ENCODE results near the gene NSUN3. TPM values are rescaled to one million over a fixed set of nuclear protein-coding genes. Genes with fewer than 3 reads are reported as not detected.
"Not testable (repeated sequence)": the region's sequence is repeated elsewhere in the genome, so short reads cannot be mapped to it uniquely, and the experiment has no call there.

Gene NSUN3
- total and polyA plus RNA-seq, 9 donors, result 7.1 to 14.9 (median 11.7) TPM

DNA sequence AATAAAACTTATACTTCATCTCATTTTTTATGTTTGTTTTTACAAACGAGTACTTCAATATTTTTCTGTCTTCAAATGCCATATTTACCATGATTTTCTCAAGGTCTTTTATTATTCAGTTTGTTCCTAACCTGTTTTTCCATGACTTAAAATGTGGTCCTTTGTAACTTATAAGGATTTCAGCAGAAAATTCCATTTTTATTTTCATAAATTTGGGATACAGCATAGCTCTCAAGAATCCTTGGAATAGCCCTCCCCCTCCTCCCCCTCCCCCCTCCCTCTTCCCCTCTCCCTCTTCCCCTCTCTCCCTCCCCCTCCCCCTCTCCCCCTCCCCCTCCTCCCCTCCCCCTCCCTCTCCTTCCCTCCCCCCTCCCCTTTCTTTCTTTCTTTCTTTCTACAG, 19.6 kb upstream of the NSUN3 start:
- 66 to 73% (median 70%) methylated on average over 1 of the region's 1 CpG for WGBS, 3 donors
- Histone ChIP-seq H3K4me1 (ENCODE audit: insufficient read depth) (no peaks in the 10 kb centered on the region), H3K27me3 (no peaks in the 10 kb centered on the region), H3K27ac (no peak overlapping the region), H3K4me3 (no peak overlapping the region), H3K9me3 (no peaks in the 10 kb centered on the region), H3K36me3 (no peaks in the 10 kb centered on the region)
- intact Hi-C loops (cut with DNase I), result no loop called here
- TF ChIP-seq, protein P1, sequence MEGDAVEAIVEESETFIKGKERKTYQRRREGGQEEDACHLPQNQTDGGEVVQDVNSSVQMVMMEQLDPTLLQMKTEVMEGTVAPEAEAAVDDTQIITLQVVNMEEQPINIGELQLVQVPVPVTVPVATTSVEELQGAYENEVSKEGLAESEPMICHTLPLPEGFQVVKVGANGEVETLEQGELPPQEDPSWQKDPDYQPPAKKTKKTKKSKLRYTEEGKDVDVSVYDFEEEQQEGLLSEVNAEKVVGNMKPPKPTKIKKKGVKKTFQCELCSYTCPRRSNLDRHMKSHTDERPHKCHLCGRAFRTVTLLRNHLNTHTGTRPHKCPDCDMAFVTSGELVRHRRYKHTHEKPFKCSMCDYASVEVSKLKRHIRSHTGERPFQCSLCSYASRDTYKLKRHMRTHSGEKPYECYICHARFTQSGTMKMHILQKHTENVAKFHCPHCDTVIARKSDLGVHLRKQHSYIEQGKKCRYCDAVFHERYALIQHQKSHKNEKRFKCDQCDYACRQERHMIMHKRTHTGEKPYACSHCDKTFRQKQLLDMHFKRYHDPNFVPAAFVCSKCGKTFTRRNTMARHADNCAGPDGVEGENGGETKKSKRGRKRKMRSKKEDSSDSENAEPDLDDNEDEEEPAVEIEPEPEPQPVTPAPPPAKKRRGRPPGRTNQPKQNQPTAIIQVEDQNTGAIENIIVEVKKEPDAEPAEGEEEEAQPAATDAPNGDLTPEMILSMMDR (IDR thresholded peaks at IDR 0.05), result no peak
- no peak for TF ChIP-seq POLR2A (IDR thresholded peaks at IDR 0.05)
- no peak for TF ChIP-seq EP300 (IDR thresholded peaks at IDR 0.05)
- DNase-seq, result no peak

DNA sequence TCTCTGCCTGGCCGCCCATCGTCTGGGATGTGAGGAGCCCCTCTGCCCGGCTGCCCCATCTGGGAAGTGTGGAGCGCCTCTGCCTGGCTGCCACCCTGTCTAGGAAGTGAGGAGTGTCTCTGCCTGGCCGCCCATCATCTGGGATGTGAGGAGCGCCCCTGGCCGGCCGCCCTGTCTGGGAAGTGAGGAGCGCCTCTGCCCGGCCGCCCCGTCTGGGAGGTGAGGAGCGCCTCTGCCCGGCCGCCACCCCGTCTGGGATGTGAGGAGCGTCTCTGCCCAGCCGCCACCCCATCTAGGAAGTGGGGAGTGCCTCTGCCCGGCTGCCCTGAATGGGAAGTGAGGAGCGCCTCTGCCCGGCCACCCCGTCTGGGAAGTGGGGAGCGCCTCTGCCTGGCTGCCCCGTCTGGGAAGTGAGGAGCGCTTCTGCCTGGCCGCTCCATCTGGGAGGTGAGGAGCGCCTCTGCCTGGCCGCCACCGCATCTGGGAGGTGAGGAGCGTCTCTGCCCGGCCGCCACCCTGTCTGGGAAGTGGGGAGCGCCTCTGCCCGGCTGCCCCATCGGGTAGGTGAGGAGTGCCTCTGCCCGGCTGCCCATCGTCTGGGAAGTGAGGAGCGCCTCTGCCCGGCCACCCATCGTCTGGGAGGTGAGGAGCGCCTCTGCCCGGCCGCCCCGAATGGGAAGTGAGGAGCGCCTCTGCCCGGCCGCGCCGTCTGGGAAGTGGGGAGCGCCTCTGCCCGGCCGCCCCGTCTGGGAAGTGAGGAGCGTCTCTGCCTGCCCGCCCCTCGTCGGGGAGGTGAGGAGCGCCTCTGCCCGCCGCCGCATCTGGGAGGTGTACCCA, 18.5 kb upstream of the NSUN3 start:
- intact Hi-C loops (cut with DNase I); H3K9me3 ChIP-seq; H3K4me3 ChIP-seq; H3K4me1 ChIP-seq (ENCODE audit: insufficient read depth); H3K27ac ChIP-seq; H3K36me3 ChIP-seq; H3K27me3 ChIP-seq: not testable (repeated sequence)
- 95 to 99% (median 97%) methylated on average over 57 to 61 of the region's 61 CpGs for WGBS, 3 donors
- peak in 1 of 5 donors; percentile 9 for DNase-seq

DNA sequence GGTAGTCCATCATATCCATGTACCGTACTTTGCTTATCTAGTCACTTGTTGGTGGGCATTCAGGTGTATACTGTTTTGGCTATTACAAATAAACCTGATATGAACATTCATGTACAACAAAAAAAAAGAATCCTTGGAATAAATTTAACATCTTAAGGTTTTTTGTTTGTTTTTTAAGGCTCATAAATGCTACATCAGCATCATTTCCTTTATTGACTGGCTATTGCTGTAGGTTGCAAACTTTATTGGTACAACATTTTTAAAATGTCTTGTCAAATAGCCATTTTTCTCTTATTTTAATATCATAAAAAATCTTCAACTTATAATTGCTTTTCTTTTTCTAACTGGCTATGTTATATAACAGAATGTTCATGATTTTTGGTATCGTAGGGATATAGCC, 16.3 kb upstream of the NSUN3 start:
- intact Hi-C loops (cut with DNase I), result no loop called here
- 95 to 97% (median 97%) methylated on average over 2 of the region's 2 CpGs for WGBS, 3 donors

DNA sequence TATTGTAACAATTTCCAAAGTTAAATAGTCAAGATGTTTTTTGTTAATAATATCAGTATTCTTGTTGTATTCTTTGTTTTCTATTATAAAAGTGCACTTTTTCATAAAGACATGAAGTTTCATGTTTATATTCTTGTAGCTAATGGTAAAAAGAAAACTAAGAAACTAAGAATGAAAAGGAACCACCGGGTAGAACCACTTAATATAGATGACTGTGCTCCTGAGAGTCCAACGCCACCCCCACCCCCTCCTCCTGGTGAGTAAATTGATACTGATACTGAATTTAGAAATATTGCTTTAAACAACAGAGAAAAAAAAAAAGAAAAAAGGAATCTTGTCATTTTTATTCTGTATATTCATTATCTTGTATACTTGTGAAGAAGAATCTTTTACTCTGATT, 13.6 kb upstream of the NSUN3 start:
- Histone ChIP-seq H3K36me3 (no peaks in the 10 kb centered on the region), H3K27me3 (no peaks in the 10 kb centered on the region), H3K4me3 (no peak overlapping the region), H3K9me3 (no peaks in the 10 kb centered on the region), H3K27ac (no peak overlapping the region), H3K4me1 (ENCODE audit: insufficient read depth) (no peaks in the 10 kb centered on the region)
- 94 to 99% (median 94%) methylated on average over 2 of the region's 2 CpGs for WGBS, 3 donors
- TF ChIP-seq EP300 (IDR thresholded peaks at IDR 0.05) (no peak), POLR2A (IDR thresholded peaks at IDR 0.05) (no peak)
- TF ChIP-seq, protein P1 (IDR thresholded peaks at IDR 0.05), result no peak
- intact Hi-C loops (cut with DNase I), result no loop called here
- DNase-seq, result no peak

More for the DNA sequence above, 16.3 kb upstream of the NSUN3 start:
- H3K9me3 ChIP-seq, result no peaks in the 10 kb centered on the region
- H3K36me3 ChIP-seq, result no peaks in the 10 kb centered on the region
- no peak overlapping the region for H3K27ac ChIP-seq
- TF ChIP-seq, protein P1 (IDR thresholded peaks at IDR 0.05), result no peak
- TF ChIP-seq EP300 (IDR thresholded peaks at IDR 0.05) (no peak), POLR2A (IDR thresholded peaks at IDR 0.05) (no peak)
- H3K4me1 ChIP-seq (ENCODE audit: insufficient read depth), result no peaks in the 10 kb centered on the region
- no peaks in the 10 kb centered on the region for H3K27me3 ChIP-seq
- H3K4me3 ChIP-seq, result no peak overlapping the region
- DNase-seq, result no peak

DNA sequence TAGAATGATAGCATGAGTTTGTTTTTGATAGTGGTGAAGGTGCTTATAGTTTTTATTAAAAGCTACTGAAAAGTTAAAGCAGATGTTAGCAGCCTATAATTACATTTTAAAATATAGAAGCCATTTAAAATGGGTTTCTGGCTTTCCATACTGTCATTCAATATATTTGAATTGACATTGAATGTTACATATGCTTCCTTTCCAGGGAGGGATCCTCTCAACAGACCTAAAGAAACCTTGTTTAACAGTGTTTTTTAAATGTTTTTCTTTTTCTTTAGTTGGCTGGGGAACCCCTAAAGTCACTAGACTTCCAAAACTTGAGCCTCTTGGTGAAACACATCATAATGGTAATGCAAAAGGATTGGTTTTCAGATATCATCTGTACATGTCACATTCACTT, 12.3 kb upstream of the NSUN3 start:
- H3K4me1 ChIP-seq (ENCODE audit: insufficient read depth), result no peaks in the 10 kb centered on the region
- no peak overlapping the region for H3K4me3 ChIP-seq
- DNase-seq, result no peak
- no peak overlapping the region for H3K27ac ChIP-seq
- intact Hi-C loops (cut with DNase I), result no loop called here
- no peaks in the 10 kb centered on the region for H3K9me3 ChIP-seq
- no peaks in the 10 kb centered on the region for H3K27me3 ChIP-seq
- TF ChIP-seq POLR2A (IDR thresholded peaks at IDR 0.05) (no peak), EP300 (IDR thresholded peaks at IDR 0.05) (no peak)
- TF ChIP-seq, protein P1 (IDR thresholded peaks at IDR 0.05), result no peak
- H3K36me3 ChIP-seq, result no peaks in the 10 kb centered on the region
